ENCODE results near the gene FAR2. TPM values are rescaled to one million over a fixed set of nuclear protein-coding genes. Genes with fewer than 3 reads are reported as not detected.

FAR2 gene
- total RNA-seq, 6 experiments from 2014 or later: 0.17 to 14.0 (median 8.5) TPM

- Mint-ChIP-seq H3K27me3 (ENCODE audit: insufficient read depth) (no peaks in the 10 kb centered on the region; the same call in none of the 2 replicates), H3K4me1 (ENCODE audit: low read depth) (peaks cover 8% of the 10 kb centered on the region; the same call in 1 of the 2 replicates), H3K4me3 (no peak overlapping the region), H3K27ac (no peak overlapping the region), H3K9me3 (no peaks in the 10 kb centered on the region; the same call in 1 of the 2 replicates), H3K36me3 (ENCODE audit: low read depth) (no peaks in the 10 kb centered on the region)
- DNase-seq: no peak
- no peak for TF ChIP-seq CTCF (IDR thresholded peaks at IDR 0.05)
These were observed 6.0 kb downstream of the FAR2 start for GRCh38 chr12:29155079-29155478.

- TF ChIP-seq CTCF (IDR thresholded peaks at IDR 0.05): no peak
- no peak for DNase-seq
- H3K27me3 Mint-ChIP-seq (ENCODE audit: insufficient read depth): no peaks in the 10 kb centered on the region
- H3K36me3 Mint-ChIP-seq (ENCODE audit: low read depth): no peaks in the 10 kb centered on the region
- H3K4me1 Mint-ChIP-seq (ENCODE audit: low read depth): peaks cover 8% of the 10 kb centered on the region; the same call in 1 of the 2 replicates
- no peaks in the 10 kb centered on the region; the same call in 1 of the 2 replicates for H3K9me3 Mint-ChIP-seq
- H3K4me3 Mint-ChIP-seq: no peak overlapping the region; the same call in 1 of the 2 replicates
- no peak overlapping the region; the same call in 1 of the 2 replicates for H3K27ac Mint-ChIP-seq
These were observed 8.4 kb downstream of the FAR2 start for GRCh38 chr12:29157486-29157946.

- Mint-ChIP-seq H3K4me1 (ENCODE audit: low read depth) (peaks cover 8% of the 10 kb centered on the region; the same call in 1 of the 2 replicates), H3K27me3 (ENCODE audit: insufficient read depth) (no peaks in the 10 kb centered on the region), H3K36me3 (ENCODE audit: low read depth) (no peaks in the 10 kb centered on the region), H3K4me3 (no peak overlapping the region), H3K27ac (no peak overlapping the region; the same call in 1 of the 2 replicates), H3K9me3 (no peaks in the 10 kb centered on the region; the same call in 1 of the 2 replicates)
- no peak for TF ChIP-seq CTCF (IDR thresholded peaks at IDR 0.05)
- DNase-seq: no peak
These were observed 9.2 kb downstream of the FAR2 start for GRCh38 chr12:29158115-29158763.

- no peak for DNase-seq
- Mint-ChIP-seq H3K27me3 (ENCODE audit: insufficient read depth) (no peaks in the 10 kb centered on the region), H3K4me1 (ENCODE audit: low read depth) (peaks cover 8% of the 10 kb centered on the region; the same call in 1 of the 2 replicates), H3K9me3 (no peaks in the 10 kb centered on the region; the same call in 1 of the 2 replicates), H3K36me3 (ENCODE audit: low read depth) (no peaks in the 10 kb centered on the region), H3K4me3 (no peak overlapping the region), H3K27ac (no peak overlapping the region)
- no peak for TF ChIP-seq CTCF (IDR thresholded peaks at IDR 0.05)
These were observed 10.6 kb downstream of the FAR2 start for GRCh38 chr12:29159661-29160060.

- DNase-seq: no peak
- no peaks in the 10 kb centered on the region for H3K27me3 Mint-ChIP-seq (ENCODE audit: insufficient read depth)
- no peaks in the 10 kb centered on the region for H3K36me3 Mint-ChIP-seq (ENCODE audit: low read depth)
- no peaks in the 10 kb centered on the region; the same call in 1 of the 2 replicates for H3K9me3 Mint-ChIP-seq
- peaks cover 8% of the 10 kb centered on the region; the same call in 1 of the 2 replicates for H3K4me1 Mint-ChIP-seq (ENCODE audit: low read depth)
- TF ChIP-seq CTCF (IDR thresholded peaks at IDR 0.05): no peak
- H3K4me3 Mint-ChIP-seq: no peak overlapping the region
- no peak overlapping the region for H3K27ac Mint-ChIP-seq
These were observed 11.2 kb downstream of the FAR2 start for GRCh38 chr12:29160230-29160629.

All from HFFc6 (cell line).